HG02870 (cell line): ENCODE results near the gene ECHS1.
"Not testable (repeated sequence)": the region's sequence is repeated elsewhere in the genome, so short reads cannot be mapped to it uniquely, and the experiment has no call there.

Experiments
- ATAC-seq: cut with Tn5 transposase; IDR thresholded peaks from one replicate; pipeline ENCODE4 v1.9.1; 2021; ENCODE audit warnings: mild to moderate bottlenecking, moderate library complexity; ENCODE audit not compliant: unreplicated experiment

ECHS1 gene

DNA sequence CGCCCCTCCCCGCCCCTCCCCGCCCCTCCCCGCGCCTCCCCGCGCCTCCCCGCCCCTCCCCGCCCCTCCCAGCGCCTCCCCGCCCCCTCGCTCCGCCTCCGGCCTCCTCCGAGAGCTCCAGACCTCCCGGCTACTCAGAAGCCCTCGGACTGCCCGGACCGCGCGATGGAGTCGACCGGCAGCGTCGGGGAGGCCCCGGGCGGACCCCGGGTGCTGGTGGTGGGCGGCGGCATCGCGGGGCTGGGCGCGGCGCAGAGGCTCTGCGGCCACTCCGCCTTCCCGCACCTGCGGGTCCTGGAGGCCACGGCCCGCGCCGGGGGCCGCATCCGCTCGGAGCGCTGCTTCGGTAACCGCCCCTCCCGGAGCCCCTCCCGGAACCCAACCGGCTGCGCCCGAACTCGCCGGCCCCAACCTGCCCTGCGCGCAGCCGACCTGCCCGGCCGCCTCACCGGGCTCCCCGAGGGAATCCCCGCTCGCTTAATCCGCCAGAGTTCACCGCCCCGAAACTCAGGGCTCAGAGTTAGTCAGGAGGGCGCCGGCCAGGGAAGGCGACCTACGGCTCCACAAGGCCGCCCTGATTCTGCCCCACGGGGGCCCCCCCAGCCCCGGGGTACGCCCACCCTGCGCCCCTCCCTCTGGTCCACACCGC, 6.1 kb upstream of the ECHS1 start, which contains the start of gene PAOX:
Gene PAOX, plus strand, starts transcription at position 111 of the 649 bp plus-strand sequence. Its CDS starts 55 bp downstream, at position 166.
- ATAC-seq = peak; percentile 54

DNA sequence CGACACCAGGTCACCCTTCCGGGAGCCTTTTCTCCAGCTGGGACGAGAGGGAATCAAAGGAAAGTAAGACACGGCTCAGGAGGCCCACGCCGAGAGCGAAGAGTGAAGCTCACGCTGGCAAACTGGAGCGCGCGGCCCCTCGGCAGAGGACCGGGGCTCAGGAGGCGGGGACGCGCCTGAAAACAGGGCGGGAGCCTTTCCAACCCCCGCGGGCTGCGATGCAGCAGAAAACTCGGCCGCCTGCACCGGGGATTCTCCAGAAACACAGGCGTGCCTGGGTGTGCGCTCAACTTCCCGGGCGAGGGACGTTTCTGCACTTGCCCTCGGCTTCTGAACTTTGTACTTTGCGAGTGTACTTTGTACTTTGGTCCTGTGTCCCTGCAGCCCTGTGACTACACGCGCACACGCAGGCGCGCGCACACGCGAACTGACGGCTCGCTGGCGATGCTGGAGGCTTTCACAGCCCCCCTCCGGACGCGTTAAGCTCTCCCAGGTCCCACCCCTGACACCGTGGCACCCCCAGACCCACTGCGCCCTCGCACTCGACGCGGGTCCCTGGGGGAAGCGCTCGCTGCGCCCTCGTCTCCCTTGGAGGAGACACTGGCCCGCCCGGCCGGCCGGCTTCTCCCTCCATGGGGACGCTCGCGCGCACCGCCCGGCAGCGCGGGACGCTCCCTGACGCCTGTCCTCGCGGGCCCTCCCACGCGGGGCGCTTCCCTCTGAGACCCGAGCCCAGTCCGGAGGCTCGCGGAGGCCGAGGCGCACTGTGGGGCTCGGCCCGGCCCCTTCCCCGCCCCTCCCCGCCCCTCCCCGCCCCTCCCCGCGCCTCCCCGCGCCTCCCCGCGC, 5.3 kb upstream of the ECHS1 start:
- ATAC-seq = peak; percentile 31

DNA sequence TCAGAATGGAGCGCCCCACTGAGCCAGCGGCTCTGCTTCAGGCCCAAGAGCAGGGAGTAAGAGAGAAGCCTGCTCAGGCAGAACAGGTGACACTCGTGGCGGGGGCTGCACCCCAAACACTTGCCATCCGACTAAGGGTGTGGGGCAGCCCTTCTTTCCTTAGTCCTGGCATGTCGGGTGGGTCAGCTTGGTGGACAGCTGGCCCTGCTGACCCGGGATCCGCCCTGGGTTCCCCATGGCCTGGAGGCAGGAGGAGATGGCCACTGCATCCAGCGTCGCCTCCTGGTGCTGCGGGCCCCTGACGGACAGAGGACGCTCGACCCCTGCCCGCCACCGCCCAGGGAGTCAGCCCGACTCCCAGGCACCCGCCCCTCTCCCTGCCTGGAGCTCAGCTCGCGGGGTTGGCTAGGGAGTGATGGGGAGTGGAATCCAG, 4.7 kb upstream of the ECHS1 start:
- no peak for ATAC-seq

DNA sequence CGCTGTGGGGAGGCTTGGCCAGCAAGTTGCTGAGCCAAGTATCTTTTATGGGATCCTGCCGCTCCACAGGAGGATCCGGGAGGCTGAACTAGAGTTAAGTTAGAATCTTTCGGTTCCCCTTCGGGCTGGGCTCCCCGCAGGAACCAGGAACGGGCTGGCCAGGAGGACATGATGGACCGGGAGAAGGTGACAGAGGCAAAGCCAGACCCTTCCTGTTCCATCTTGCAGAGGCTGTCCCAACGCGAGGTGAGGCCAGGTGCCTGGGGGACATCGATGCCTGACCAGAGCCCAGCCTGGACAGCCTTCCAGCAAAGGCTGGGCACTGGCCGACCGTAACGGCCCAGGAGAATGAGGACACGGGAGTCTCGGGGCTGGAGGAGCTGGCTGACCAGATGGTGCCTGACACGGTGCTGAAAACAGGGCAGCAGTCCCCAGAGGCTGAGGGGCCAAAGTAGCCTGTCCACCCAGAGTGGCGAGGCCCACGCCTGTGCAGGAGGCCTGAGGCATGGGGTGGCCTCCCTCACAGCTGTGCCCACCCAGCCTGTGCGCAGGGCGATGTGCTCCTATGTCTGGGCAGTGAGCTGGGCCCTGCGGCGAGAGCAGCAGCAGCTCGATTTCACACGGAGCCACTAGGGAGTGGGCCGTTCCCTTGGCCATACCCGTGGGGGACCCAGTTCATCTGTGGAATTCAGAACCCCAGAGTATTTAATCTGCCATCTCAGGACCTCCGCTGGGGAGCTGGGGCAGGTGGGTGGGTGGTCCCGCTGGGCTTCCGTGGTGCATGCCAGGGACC, 4.1 kb upstream of the ECHS1 start:
- no peak for ATAC-seq

DNA sequence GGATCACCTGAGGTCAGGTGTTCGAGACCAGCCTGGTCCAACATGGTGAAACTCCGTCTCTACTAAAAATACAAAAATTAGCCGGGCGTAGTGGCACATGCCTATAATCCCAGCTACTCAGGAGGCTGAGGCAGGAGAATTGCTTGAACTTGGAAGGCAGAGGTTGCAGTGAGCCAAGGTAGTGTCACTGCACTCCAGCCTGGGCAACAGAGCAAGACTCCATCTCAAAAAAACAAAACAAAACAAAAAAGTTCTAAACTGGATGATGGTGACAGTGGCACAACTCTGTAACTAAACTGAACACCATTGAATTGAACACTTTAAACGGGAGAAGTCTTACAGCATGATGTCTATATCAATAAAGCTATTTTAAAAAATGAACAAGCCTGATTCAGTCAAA, 3.0 kb upstream of the ECHS1 start:
- not testable (repeated sequence) for ATAC-seq

DNA sequence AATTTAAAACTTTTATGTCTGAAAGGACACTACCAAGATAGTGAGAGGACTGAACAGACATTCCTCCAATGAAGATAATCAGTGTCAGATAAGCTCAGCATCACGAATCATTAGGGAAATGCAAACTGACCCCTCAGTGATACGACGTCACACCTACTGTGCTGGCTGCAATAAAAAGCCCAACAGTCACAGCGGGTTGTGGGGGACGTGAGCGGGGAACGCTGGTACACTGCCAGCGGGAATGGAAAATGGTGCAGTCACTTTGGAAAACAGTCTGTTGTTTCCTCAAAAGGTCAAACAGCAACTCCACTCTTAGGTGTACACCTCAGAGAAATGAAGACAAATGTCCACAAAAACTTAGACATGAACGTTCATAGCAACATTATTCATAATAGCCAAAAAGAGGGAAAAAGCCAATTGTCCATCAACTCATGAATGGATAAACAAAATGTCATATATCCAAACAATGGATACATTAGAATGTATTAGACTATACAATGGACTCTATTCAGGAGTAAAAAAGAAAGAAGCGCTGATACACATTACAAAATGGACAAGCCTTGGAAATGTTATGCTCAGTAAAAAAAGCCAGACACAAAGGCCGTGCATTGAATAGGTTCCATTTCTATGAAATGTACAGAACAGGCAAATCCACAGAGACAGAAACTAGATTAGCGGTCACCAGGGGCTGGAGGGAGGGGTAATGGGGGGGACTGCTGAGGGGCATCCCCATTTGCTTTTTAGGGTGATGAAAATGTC, 2.4 kb upstream of the ECHS1 start:
- no peak for ATAC-seq

DNA sequence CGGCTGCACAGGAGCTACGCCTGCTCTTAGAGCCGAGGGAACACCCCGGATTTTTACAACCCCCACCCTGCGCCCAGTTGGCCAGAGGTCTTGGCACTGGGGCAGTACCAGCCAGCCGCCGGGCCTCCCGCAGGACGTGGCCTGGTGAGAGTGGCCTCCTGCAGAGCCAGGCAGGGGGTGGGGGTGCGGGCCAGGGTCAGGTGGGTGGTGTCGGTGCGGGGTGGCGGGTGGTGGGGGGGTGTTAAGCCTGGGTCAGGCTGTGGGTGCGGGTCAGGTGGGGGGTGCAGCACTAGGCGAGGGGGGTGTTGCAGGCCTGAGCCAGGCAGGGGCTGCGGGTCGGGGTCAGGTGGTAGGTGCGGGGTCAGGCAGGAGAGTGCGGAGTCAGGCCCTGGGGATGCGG, 647 bp downstream of the ECHS1 start:
- ATAC-seq = no peak

DNA sequence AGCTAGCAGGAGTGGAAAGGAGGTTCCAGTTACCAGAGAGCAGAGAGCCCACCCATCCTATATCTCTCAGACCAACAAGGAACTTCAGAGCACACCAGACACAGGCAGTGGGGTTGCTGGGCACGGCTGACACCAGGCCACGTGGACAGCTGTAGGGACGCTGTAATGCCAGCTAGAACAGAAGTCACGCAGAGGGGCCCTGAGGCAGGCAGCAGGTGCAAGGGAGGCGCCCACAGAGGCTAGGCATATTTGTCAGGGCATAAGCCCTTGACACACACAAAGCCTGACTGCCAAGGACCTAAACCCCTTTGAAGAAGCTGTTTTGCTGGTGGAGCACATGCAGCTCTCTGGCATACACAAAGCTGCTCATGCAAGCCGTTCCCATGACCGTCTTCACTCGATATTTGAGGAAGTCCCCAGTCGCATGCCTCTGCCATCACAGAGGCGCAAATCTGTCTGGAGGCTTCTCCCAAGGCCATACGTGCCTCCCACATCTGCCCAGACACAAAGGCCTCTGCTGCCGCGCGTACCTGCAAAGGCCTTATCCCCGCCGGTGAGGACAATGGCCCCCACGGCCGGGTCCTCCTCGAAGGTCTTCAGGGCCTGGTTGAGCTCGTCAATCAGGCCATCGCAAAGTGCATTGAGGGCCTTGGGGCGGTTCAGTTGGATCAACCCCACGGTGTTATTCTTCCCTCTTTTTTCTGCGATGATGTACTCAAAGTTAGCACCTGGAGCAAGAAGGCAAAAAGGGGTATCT, 2.9 kb downstream of the ECHS1 start:
- ATAC-seq = no peak

DNA sequence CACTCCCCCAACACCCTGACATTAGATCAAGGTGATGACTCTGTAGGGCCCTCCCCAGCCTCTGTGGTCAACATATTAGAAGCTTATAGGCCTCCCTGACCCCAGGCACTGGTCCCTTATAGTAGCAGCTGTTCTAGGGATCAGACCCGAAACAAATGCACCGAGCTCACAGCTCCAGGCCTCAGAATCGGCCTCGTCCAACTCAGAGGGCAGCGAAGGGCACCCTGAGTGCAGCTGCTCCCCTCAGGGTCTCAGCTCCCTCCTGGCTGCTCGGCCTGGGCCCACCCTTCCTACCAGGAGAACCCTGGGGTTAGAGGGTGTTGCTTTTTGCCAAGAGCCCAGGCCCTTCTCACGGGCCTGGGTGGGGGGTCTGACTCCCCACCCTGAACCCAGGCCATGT, 5.0 kb downstream of the ECHS1 start:
- no peak for ATAC-seq

DNA sequence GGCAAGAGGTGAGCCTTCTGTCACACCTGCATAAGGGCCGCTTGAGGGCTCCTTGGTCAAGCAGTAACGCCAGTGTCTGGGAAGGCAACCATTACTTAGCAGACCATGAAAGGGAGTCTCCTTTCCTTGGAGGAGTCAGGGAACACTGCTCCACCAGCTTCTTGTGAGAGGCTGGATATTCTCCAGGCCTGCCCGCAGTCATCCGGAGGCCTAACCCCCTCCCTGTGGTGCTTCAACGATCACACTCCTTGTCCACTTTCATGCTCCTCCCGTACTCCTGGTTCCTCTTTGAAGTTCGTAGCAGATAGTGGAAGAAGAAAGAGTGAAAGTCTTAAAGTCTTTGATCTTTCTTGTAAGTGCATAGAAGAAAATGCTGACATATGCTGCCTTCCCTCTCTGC, 5.7 kb downstream of the ECHS1 start:
- ATAC-seq = not testable (repeated sequence)

DNA sequence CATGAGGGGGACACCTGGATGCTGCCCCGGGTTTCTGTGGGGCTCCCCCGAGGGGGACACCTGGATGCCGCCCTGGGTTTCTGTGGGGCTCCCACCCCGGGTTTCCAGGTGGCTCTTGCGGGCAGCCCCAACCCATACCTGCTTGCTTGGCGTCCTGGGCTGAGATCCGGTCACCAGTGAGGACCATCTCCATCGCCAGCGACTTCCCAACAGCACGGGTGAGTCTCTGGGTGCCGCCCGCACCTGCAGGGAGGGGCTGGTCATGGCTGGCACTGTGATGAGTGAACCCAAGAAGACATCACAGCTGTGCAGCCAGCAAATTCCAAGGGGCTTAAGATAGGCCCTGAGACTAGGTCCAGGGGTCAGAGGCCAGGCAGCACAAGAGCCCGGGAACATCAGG, 6.4 kb downstream of the ECHS1 start:
- ATAC-seq = no peak

DNA sequence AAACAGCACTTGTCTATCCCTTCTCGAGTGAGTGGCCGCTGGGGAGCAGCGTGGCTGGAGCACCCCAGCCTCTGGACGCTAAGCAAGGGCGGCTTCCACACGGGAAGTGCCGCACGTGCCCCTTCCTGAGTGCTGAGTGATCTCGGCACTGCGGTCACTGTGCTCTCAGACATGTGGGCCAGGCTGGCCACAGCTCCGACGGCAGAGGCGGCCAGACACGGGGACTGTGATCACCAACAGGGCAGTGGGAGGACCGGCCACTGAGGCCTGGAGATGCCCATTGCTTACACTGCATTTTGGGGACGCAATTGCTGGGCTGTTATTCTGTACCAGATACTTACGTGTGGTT, 7.0 kb downstream of the ECHS1 start:
- ATAC-seq = no peak

DNA sequence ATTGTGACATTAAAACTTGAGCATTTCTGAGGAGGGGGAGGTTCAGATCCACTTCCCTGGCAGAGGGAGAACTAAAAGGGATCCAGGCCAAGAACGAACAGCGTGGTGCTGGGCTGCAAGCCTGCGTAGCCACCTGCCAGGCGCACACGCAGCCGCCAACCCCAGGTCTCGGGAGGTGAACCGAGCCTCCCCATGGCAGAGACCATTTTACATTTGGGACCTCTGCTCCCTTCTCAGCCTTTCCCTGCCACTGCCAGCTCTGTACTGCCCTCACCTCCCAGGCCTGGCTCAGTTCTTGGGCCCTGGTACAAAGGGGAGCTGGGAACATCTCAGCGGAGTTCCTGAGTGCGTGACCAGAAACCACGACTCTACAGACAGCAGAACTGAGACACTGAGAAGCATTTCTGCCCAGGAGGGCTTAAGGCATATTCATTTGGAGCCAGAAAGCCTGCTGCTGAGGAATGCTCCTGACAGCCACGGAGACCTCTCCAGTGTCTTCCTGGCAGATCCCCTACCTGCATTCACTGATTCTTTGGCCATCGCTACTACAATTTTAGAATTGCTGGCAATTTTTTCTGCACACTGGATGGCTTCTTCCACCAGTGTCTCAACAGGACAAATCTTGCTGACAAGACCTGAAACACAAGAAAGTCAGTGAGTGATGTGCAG, 7.6 kb downstream of the ECHS1 start:
- ATAC-seq = no peak

DNA sequence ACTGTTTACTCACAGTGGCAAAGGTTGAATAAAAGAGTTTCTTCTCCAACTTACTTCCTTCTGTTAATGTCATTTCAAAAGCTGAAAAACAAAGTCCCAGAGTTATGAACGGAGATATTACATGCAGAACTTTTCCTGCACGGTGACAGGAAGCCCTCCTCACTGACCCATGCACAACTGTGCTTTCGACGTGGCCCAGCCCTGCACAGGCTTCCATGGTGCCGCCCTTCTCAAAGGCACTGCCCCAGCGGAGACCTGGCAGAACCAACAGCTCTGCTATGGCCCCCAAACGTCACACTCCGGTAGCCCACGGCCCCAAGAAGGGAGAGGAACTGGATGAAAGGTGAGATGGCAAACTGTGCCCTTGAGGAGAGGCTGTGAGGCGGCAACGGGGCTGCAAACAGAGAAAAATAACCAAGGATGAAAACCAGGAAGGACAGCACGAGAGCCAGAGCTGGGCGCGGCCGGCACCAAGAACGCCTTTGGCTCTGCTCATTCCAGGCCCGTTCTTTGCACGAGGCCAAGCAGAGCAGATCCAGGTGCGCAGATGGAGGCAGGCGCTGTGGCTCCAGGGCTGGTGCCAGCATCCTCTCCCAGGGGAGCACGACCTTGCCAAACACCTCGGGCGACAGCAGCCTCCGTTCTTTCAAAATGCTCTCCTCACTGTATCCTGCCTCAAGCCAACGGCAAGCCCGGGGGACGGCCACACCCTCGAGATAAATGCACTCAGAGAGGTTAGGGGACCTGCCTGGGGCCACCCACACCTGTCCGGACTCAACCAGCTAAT, 8.3 kb downstream of the ECHS1 start:
- no peak for ATAC-seq

DNA sequence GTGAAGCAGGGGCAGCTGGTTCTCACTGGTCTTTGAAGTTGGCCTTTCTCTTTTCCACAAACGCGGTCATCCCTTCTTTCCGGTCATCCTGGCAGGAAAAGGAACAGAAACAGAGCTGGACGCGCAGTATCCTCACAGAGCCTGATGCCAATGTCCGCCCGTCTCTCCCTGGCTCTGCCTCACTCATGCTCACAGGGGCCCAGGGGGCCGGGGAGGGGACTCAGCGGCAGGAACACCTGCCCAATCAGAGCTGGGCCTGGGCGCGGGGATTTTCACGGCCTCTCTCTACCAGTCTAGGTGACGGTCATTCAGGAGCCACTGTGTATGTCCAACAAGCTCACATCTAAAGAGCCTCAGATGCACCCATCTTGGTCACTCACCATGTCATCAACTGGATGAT, 10.3 kb downstream of the ECHS1 start:
- no peak for ATAC-seq

DNA sequence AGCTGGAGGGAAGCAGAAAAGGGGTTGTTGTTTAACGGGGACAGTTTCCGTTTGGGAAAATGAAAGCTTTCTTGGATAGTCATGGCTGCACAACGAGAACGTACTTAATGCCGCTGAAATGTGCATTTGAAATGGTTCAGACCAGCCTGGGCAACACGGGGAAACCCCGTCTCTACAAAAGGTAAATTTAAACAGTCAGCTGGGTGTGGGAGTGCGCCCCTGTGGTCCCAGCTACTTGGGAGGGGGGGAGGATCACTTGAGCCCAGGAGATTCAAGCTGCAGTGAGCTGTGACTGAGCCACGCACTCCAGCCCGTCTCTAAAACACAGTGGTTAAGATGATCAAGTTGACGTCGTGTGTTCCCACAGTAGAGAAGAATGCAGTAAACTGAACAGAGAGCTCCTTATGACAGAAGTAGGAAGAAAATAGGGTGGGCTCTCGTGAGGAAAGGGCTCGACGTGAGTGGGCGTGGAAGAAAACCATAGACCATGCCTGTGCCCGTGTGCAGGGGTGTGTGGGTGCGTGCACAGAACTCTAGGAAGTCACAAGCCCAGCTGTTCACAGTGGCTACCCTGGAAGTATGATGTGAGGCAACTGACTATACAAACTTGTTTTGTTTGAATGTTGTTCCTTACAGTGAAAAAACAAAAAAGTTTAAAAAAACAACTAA, 11.2 kb downstream of the ECHS1 start:
- no peak for ATAC-seq

DNA sequence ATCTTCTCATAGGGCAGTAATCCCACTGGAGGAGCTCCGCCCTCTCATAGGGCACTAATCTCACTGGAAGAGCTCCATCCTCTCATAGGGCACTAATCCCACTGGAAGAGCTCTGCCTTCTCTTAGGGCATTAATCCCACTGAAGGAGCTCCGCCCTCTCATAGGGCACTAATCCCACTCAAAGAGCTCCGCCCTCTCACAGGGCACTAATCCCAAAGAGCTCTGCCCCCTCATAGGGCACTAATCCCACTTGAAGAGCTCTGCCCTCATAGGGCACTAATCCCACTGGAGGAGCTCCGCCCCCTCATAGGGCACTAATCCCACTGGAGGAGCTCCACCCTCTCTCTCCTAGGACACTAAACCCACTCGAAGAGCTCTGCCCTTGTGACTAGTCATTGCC, 11.9 kb downstream of the ECHS1 start:
- no peak for ATAC-seq

DNA sequence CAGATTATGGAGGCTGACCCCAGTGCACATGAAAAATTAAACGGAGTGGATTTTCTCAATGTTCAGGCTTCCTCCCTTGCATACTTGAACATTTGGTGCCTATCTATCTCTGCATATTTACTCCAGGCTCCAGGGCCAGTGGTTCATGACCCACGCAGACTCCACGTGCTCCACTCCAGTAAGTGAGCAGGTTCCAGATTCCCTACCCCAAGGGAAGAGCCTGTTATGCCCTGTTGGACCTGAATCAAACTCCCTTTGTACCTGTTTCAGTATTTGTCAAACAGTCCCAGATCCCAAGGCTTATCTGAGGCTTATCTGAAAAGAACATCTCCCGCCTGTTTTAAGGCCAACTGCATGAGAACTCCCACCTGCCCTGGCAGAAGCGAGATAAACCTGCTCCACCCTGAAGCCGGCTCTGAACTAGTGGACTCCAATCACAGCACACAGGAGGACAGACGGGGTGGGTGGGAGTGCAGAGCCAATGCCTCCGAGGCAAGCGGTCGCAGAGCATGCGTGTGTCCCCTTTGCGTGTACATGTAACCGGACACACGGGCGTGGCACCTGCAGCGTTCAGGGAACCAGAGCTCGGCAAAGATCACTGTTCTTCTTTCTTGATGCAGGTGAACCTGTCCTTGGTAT, 13.1 kb downstream of the ECHS1 start:
- ATAC-seq = no peak
